K562 (cell line): ENCODE results near the gene DHRS2.

ENCODE experiments used
- EZH2 ChIP-seq: IDR thresholded peaks from 2 replicates; pipeline ENCODE4 v1.6.1; 2012; ENCODE audit warnings: low read depth, mild to moderate bottlenecking, inconsistent platforms, low read length, borderline replicate concordance
- FOXA1 ChIP-seq: fragments of 450-650 bp; IDR thresholded peaks from 2 replicates; pipeline ENCODE4 v1.6.1; 2016; ENCODE audit warnings: mild to moderate bottlenecking, borderline replicate concordance
- MECOM ChIP-seq: fragments of 250-450 bp; sonication (Bioruptor Pico); IDR thresholded peaks from 2 replicates; pipeline ENCODE4 v1.8.0; 2022; ENCODE audit warnings: inconsistent platforms
- NFRKB ChIP-seq: fragments of 450-650 bp; IDR thresholded peaks from 2 replicates; pipeline ENCODE4 v1.6.1; 2016; ENCODE audit warnings: low read depth
- NR3C1 ChIP-seq: sonication (generic); formaldehyde crosslinking; IDR thresholded peaks from 2 replicates; pipeline ENCODE4 v1.8.1; 2022; ENCODE audit warnings: missing genetic modification reagents
- SREBF2 ChIP-seq: sonication (generic); formaldehyde crosslinking; IDR thresholded peaks from 2 replicates; pipeline ENCODE4 v1.4.0; 2020; ENCODE audit warnings: mild to moderate bottlenecking, missing genetic modification reagents
- TARDBP ChIP-seq: fragments of 450-650 bp; IDR thresholded peaks from 2 replicates; pipeline ENCODE4 v1.6.1; 2016

DNA sequence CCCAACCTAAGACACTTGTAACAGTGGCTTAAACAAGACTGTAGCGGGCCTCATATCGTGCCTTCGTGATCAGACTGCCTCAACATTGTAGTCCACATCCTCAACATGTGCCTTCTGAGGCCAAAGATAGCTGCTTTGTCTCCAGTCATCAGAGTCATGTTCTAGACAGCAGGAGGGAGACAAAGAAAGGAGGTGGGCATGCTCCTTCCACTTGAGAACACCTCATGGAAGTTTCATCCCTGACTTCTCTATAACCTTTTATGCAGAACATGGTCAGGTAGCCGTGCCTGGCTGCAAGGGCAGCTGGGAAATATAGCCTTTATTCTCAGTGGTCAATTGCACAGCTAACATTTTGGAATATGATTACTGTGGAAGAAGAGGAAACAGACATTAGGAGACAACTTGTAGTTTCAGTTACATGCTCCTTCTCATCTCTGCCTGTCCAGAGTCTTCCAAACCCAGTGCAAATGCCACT, 25.3 kb upstream of the DHRS2 start:
- TF ChIP-seq MECOM (CRISPR knock-in tag) (no peak), NFRKB (no peak), SREBF2 (CRISPR knock-in tag) (no peak), NR3C1 (no peak), TARDBP (no peak), FOXA1 (no peak), EZH2 (no peak)
